Measurements from ENCODE around the gene LEFTY2.
"Not testable (repeated sequence)": the region's sequence is repeated elsewhere in the genome, so short reads cannot be mapped to it uniquely, and the experiment has no call there.

LEFTY2 gene

GRCh38 chr1:225950905-225951497, 10.0 kb upstream of the LEFTY2 start:
- DNase-seq: peak; percentile 25 to 54 (median 32)

DNA sequence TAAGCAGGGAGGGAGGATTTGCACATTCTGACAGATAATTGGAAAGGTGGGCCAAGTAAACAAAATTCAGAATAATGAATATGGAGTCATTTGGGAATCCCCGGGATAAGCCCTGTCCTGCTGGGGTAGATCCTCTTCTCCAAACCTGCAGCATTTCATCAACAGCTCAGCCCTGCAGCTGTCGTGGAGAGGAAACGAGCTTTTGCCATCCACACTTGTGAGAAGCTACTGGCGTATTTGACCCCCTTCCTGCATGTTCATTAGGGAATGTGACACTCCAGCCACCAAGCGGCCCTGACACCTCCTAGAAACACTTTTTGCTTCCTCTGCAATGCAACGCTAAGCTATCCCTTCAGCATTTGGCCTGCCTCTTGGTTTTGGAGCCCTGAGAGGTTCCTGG, 8.0 kb upstream of the LEFTY2 start:
- peak in 2 of 3 donors; percentile 3 to 17 for DNase-seq

GRCh38 chr1:225946803-225947202, 5.8 kb upstream of the LEFTY2 start:
- no peak for DNase-seq

DNA sequence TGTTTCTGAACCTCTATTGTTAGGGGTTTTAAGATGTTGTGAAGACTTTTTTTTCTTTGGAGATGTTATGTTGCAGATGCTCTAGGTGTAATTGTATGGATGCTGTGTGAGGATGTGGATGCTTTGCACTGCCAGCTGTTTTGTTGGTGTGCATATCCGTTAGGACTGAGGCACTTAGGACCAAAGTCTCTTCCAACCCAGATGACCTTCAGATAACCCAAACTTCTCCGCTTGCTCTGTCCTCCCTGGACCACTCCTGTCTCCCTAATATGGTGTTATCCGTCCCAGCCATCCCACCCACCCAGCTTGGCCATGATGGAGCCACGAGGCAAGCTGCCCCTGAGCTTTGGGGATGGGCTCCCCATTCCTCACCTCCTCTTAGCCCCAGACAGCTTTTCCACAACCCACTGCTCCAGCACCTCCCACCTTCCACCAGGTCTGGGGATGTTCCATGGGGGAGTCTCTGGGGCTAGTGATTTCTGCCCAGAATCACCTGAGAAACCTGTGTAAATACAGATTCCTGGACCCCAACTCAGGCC, 5.1 kb upstream of the LEFTY2 start:
- no peak for DNase-seq

DNA sequence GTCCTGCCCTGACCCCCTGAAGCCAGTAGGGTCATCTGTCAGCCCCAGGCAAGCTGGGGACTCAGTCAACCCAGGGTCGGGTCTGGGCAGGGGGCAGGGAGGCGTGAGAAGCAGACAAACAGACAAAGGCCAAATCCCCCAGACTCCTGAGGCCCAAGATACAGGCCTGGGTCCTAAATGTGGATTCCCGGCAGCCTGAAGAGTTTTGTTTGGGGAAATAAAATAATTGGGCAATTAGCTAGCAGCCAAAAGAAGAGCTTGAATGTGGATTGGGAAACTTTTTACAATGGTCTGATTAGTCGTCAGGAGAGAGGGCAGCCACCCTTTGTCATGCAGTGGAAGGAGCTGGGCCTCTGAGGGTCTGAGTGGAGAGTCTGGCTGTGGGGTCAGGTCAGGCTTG, 4.5 kb upstream of the LEFTY2 start:
- no peak for DNase-seq

- peak; percentile 59 to 73 (median 67) for DNase-seq
Observed at GRCh38 chr1:225944951-225945350, 3.9 kb upstream of the LEFTY2 start.

DNA sequence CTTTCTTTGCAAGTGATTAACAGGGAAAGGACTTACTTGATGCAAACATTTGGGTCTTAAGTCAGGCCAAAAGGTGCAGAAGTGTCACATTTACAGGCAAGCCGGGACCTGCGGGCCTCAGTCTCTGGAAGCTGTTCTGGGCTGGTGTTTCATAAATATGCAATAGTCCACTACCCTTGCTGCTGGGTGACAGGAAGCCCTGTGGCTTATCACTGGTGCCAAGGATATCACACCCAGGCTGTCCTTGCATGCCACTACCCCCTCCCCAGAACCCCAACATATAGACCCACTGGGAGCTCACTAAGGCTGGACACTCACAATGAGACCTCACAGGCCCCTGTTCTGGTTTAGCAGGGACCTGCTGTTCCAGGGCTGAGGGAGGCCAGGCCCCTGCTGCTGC, 3.4 kb upstream of the LEFTY2 start:
- DNase-seq: no peak

GRCh38 chr1:225943582-225943981, 2.6 kb upstream of the LEFTY2 start:
- no peak for DNase-seq

GRCh38 chr1:225942574-225942973, 1.6 kb upstream of the LEFTY2 start:
- no peak for DNase-seq

- no peak for DNase-seq
Observed at GRCh38 chr1:225941942-225942222, 862 bp upstream of the LEFTY2 start.

DNA sequence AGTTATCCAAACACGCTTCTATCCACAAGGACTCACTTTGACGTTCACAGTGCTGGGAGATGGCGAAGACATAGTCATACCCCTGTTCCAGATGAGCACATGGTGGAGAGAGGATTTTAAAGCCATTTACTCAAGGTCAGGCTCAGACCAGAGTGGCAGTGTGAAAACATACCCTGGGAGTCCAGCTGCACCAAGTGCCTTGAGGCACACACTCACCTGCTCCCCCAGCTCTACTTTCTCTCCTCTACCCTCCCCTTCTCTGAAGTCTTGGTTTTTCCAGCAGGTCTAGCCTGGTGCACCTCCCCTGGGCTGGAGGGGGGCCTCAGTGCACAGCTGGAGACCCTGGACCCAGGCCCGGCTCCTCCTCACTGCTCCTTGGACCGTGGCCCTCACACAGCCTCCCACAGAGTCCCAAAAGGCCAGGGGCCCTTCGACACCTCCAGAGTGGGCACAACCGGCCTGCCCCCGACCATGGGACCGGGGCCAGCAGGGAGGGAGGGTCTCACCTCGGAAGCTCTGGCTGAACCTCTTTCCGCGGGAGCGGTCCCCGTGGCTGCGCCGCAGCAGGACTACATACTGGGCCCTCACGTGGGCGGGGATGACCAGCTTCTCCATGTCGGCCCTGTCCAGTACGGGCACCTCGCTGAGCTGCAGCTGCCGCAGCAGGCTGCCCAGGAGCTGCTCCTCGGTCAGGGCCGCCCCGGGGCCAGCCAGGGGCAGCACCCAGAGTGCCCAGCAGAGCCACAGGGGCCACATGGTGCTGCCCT, 452 bp downstream of the LEFTY2 start:
- no peak for DNase-seq

DNA sequence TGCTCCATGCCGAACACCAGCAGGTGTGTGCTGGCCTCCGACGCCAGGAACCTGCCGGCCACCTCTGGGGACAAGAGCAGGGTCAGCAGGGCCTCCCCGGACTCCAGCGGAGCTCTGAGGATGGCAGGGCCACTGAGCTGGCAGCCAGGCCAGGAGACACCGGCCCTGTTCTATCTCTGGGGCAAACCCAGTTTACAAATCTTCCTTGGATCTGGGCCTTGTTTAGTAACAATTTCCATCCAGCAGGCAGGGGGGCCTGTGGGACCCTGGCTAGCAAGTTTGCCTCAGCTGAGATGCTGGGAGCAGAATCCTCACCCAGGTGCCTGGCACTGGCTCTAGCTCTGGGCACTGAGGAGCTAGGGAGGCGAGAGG, 1.1 kb downstream of the LEFTY2 start:
- DNase-seq: not testable (repeated sequence)

DNA sequence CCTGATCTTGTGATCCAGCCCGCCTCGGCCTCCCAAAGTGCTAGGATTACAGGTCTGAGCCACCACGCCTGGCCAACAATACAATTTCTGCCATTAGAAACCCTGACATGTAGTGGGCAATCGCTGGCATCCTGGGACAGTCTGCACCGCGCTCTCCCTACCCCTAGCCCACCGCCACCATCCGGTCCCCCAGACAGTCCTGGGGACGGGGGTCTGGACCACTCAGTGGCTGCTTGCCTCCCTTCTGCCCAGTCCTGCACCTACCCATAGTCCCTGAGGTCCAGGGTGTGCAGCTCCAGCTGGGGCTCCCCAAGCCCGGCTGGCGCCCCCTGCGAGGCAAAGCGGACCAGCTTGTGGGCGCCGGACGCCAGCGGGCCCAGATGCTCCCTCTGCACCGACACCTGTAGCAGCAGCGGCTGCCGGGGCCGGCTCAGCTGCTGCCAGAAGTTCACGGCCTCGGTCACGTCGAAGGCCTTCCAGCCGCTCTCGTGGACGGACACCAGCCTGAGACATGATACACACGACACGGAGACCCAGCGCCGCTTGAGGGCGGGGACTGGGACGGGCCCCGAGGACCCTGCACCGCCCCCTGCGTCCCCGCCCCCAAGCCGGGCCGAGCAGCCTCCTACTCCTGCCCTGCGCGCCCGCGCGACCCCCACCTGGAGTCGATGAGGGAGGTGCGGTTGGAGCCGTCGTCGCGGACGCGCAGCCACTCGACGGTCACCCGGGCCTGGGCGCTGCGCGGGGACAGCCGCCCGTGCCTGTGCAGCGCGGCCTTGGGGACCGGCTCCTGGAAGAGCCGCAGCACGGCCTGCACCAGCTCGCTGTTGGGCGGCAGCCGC, 1.7 kb downstream of the LEFTY2 start:
- DNase-seq: not testable (repeated sequence)

DNA sequence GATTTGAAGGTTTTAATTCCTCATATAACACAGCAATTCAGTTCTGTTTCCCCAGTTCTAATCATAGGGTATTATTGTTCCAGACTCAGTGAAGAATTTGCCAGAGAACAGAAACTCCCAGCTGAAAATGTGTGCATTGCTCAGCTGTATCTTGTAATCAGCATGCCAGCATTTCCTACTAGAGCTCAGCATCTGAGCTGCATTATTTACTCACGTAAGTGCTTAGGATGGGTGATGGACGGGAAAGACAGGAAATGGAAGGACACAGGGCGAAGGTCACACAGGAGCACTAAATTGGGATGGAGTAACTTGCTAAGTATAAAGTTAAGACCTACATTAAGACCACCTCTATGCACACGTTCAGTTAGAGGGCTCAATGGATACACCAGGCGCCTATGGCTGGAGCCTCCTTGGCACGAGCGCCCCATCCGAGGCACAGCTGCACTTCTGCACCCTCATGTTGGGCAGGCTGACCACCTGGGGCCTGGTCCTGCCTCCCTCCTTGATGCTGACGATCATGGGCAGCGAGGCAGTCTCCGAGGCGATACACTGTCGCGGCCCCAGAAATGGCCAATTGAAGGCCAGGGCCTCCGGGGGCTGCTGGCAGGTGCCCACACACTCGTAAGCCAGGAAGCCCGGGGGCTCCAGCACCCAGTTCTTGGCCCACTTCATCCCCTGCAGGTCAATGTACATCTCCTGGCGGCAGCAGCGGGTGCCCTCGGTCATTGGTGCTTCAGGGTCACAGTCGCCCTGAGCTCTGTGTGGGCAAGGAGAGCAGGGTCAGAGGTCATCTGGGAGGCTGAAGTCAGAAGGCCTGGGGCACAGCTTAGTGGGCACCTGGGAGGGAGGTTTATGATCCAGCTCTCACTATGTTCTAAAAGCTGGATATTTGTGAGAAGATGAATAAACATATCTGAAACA, 3.7 kb downstream of the LEFTY2 start:
- no peak for DNase-seq

DNA sequence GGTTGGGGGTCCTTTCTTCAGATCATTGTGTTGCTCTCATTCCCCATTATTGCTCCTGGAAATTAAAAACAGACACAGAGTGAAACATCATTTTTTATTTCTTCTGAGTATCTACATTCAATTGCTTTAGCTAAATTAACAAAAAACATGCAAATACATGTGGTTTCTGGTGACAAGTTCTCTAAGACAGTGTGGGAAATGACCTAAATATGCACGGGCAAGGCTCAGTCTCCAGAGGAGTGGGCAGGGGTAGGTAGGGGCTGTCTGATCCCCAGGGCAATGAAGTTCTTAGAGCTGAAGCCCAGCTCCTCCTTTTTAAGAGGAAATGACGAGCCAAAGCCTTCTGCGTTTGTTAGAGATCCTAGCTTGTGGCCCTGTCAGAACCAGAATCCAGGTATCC, 4.5 kb downstream of the LEFTY2 start:
- DNase-seq: no peak

DNA sequence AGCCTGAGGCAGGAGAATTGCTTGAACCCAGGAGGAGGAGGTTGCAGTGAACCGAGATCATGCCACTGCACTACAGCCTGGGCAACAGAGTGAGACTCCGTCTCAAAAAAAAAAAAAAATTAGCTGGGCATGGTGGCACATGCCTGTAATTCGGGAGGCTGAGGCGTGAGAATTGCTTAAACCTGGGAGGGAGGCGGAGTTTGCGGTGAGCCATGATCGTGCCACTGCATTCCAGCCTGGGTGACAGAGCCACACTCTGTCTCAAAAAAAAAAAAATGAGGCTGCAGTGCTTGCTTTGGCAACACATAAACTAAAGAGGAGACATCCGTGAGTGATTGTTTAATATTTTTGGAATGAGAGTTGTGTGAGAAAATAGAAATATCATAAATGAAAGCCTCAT, 4.9 kb downstream of the LEFTY2 start:
- DNase-seq: not testable (repeated sequence)

DNA sequence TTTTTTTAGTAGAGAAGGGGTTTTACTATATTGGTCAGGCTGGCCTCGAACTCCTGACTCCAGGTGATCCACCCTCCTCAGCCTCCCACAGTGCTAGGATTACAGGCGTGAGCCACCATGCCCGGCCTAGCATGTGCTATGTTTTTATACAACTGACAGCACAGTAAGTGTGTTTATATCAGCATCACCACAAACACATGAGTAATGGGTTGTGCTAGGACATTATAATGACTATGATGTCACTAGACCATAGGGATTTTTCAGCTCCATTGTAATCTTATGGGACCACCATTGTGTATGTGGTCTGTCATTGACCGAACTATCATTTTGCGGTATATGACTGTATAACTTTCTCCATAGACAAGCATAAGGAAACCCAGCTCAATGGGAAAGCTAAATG, 6.3 kb downstream of the LEFTY2 start:
- no peak for DNase-seq

DNA sequence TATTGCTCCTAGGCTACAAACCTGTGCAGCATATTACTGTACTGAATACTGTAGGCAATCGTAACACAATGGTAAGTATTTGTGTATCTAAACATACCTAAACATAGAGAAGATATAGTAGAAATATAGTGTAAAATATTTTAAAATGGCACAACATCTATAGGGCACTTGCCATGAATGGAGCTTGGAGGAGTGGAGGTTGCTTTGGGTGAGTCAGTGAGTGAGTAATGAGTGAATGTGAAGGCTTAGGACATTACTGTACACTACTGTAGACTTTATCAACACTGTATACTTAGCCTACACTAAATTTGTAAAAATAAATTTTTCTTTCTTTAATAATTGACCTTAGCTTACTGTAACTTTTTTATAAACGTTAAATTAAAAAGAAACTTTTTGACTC, 7.9 kb downstream of the LEFTY2 start:
- peak in 1 of 3 donors; percentile 21 for DNase-seq

DNA sequence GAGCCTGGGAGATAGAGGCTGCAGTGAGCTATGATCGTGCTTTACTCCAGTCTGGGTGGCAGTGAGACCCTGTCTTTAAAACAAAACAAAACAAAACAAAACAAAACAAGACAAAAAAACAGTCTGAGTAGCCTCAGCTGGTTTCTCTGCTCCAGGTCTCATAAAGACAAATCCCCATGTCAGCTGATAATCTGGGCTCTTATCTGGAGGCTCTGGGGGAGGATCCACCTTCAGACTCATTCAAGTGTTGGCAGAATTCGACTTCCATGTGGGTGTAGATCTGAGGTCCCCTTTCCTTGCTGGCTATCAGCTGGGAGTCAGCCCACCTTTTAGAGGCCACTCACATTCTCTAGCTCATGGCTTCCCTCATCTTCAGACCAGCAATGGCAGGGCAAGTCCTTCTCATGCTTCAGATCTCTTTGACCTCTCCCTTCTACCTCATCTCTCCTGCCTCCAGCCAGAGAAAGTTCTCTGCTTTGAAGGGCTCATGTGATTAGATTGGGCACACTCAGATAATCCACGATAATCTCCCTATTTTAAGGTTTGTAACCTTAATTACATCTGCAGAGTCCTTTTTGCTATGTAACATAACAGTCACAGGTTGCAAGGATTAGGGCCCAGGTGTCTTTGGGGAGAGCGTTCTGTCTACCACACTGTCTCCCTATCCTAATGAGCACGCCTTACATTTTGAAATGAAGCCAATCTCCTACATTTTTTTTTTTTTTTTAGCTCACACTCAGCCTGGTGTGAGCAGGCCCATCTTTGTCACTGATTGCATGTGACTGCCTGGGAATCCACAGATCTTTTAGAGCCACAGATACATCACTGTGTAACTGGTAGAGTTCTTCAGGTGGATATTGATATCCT, 9.5 kb downstream of the LEFTY2 start:
- no peak for DNase-seq

DNA sequence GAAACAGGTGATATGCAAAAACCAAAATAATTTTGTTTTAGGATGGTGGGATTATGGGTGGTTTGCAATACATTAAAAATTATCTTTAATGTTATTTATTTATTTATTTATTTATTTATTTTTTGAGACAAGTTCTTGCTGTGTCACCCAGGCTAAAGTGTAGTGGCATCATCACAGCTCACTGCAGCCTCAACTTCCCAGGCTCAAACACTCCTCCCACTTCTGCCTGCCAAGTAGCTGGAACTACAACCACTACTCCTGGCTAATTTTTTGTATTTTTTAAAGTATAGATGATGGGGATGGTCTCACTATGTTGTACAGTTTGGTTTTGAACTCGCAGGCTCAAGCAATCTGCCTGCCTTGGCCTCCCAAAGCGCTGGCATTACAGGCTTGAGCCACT, 10.5 kb downstream of the LEFTY2 start:
- no peak for DNase-seq

- not testable (repeated sequence) for DNase-seq
Observed at GRCh38 chr1:225929462-225929861, 11.6 kb downstream of the LEFTY2 start.
